Panc1 (cell line): Measurements from ENCODE around the gene FTMT. TPM values are rescaled to one million over a fixed set of nuclear protein-coding genes. Genes with fewer than 3 reads are reported as not detected.

Source experiments
- ATAC-seq: fragments of 200-7000 bp; cut with Tn5 transposase; 2 replicates; pipeline ENCODE4 v1.9.1; 2020; ENCODE audit warnings: mild to moderate bottlenecking, moderate library complexity
- BruUV-seq: library from RNA; stranded (reverse); fragments of 400-500 nt; replicated peaks from 2 replicates; lab custom pipeline; 2021; lab: Mats Ljungman, UMichigan
- CTCF ChIA-PET: fragments of 300-600 bp; sonication (Branson Sonifier 250); formaldehyde crosslinking; loops from one replicate; lab custom pipeline; 2022; ENCODE audit warnings: antibody characterized with exemption; lab: Charles Lee
- POLR2A ChIA-PET: fragments of 300-600 bp; sonication (Branson Sonifier 250); formaldehyde crosslinking; loops from one replicate; lab custom pipeline; 2022; ENCODE audit warnings: antibody characterized with exemption; lab: Charles Lee
- DNase-seq: peaks from one replicate; pipeline ENCODE4 v3.0.0-alpha.2; 2010; ENCODE audit warnings: low read depth, low spot score
- H3K27ac ChIP-seq: 2 replicates; pipeline ENCODE4 v1.5.1; 2011; ENCODE audit warnings: mild to moderate bottlenecking, low read length, inconsistent platforms
- H3K27me3 ChIP-seq: fragments of 200-500 bp; sonication (Bioruptor generic); 2 replicates; pipeline ENCODE4 v1.6.0; 2014; ENCODE audit warnings: low read length, inconsistent platforms; ENCODE audit not compliant: control insufficient read depth, insufficient read depth
- H3K36me3 ChIP-seq: fragments of 200-500 bp; sonication (Bioruptor generic); 2 replicates; pipeline ENCODE4 v1.5.1; 2014; ENCODE audit warnings: inconsistent platforms, mild to moderate bottlenecking, low read length, moderate library complexity; ENCODE audit not compliant: control insufficient read depth, insufficient read depth
- H3K4me1 ChIP-seq: 2 replicates; pipeline ENCODE4 v1.5.1; 2011; ENCODE audit warnings: inconsistent platforms, mild to moderate bottlenecking, low read length, moderate library complexity; ENCODE audit not compliant: control insufficient read depth, insufficient read depth
- H3K4me3 ChIP-seq, 2 experiments: 2 replicates each; pipeline ENCODE4 v1.5.1; 2011 to 2012; ENCODE audit warnings: low read depth in 2 of 2, low read length in 2 of 2, mild to moderate bottlenecking in 2 of 2, inconsistent platforms in 1 of 2, moderate library complexity in 1 of 2
- H3K9me3 ChIP-seq: fragments of 200-500 bp; sonication (Bioruptor generic); 2 replicates; pipeline ENCODE4 v1.5.1; 2014; ENCODE audit warnings: low read depth, mild to moderate bottlenecking, inconsistent platforms, low read length, moderate library complexity; ENCODE audit not compliant: control insufficient read depth, insufficient read depth
- CTCF ChIP-seq: fragments of 450-650 bp; IDR thresholded peaks from 2 replicates; pipeline ENCODE4 v1.5.1; 2017; ENCODE audit warnings: mild to moderate bottlenecking
- POLR2AphosphoS5 ChIP-seq: IDR thresholded peaks from 2 replicates; pipeline ENCODE4 v1.6.1; 2012; ENCODE audit warnings: mild to moderate bottlenecking, low read depth, low read length, moderate library complexity
- REST ChIP-seq, 2 experiments: IDR thresholded peaks; 2 replicates each; pipeline ENCODE4 v1.6.1; 2011 to 2012; ENCODE audit warnings: low read depth in 2 of 2, control low read depth in 1 of 2, low read length in 1 of 2, mild to moderate bottlenecking in 1 of 2, moderate library complexity in 1 of 2; ENCODE audit not compliant: insufficient read depth in 1 of 2
- SIN3A ChIP-seq: IDR thresholded peaks from 2 replicates; pipeline ENCODE4 v1.6.1; 2012; ENCODE audit warnings: low read depth, mild to moderate bottlenecking, low read length, moderate library complexity, borderline replicate concordance; ENCODE audit not compliant: insufficient read depth
- TCF7L2 ChIP-seq: IDR thresholded peaks from 2 replicates; pipeline ENCODE4 v1.6.1; 2011; ENCODE audit warnings: mild to moderate bottlenecking, low read depth, low read length, inconsistent platforms
- in situ Hi-C: cut with HindIII; loops from 2 replicates; pipeline ENCODE4 v1.10.0; 2016; ENCODE audit warnings: low sequenced_read_pairs, low pct_unique_long_range_greater_than_20kb
- intact Hi-C: fragments of 100-400 bp; cut with micrococcal nuclease; formaldehyde crosslinking; loops from one replicate; pipeline ENCODE4 v1.10.0; 2022; ENCODE audit not compliant: unreplicated experiment
- total RNA-seq: library from RNA; stranded (reverse); gene quantifications from one replicate; pipeline ENCODE4 v1.2.1, GENCODE V29; 2021; ENCODE audit not compliant: unreplicated experiment

FTMT gene
- total RNA-seq, 1 experiment from 2014 or later = not detected

GRCh38 chr5:121816164-121816563 is 35.5 kb upstream of the FTMT start:
- in situ Hi-C loops = no loop called here
- BruUV-seq = no TSS peak
- POLR2A ChIA-PET = no interaction called here
- H3K4me3 ChIP-seq = no peak overlapping the region
- H3K36me3 ChIP-seq = no peaks in the 10 kb centered on the region
- TF ChIP-seq REST (IDR thresholded peaks at IDR 0.05; ENCODE audit: insufficient read depth in 1 of 2, low read depth in 2 of 2, low read length in 1 of 2) (no peak), POLR2AphosphoS5 (no peak), TCF7L2 (no peak), CTCF (no peak), SIN3A (no peak)
- CTCF ChIA-PET = no interaction called here
- H3K4me1 ChIP-seq = no peaks in the 10 kb centered on the region
- no peaks in the 10 kb centered on the region for H3K9me3 ChIP-seq
- DNase-seq (no peak), ATAC-seq (no peak)
- intact Hi-C loops = no loop called here
- no peaks in the 10 kb centered on the region for H3K27me3 ChIP-seq
- H3K27ac ChIP-seq = no peak overlapping the region

- H3K4me1 ChIP-seq = no peaks in the 10 kb centered on the region
- BruUV-seq = no TSS peak
- H3K9me3 ChIP-seq = no peaks in the 10 kb centered on the region
- H3K27me3 ChIP-seq = no peaks in the 10 kb centered on the region
- CTCF ChIA-PET = no interaction called here
- H3K27ac ChIP-seq = no peak overlapping the region
- TF ChIP-seq SIN3A (no peak), POLR2AphosphoS5 (no peak), REST (IDR thresholded peaks at IDR 0.05; ENCODE audit: insufficient read depth in 1 of 2, low read depth in 2 of 2, low read length in 1 of 2) (no peak), CTCF (no peak), TCF7L2 (no peak)
- intact Hi-C loops (no loop called here), in situ Hi-C loops (no loop called here)
- DNase-seq = no peak
- H3K36me3 ChIP-seq = no peaks in the 10 kb centered on the region
- POLR2A ChIA-PET = no interaction called here
- H3K4me3 ChIP-seq = no peak overlapping the region
- ATAC-seq = no peak
These were observed 31.9 kb upstream of the FTMT start for GRCh38 chr5:121819682-121820261.
